HFF-Myc (cell line): ENCODE measurements around the gene FEM1C.

Experiments
- DNase-seq: peaks from one replicate; pipeline ENCODE4 v3.0.0-alpha.2; 2011; ENCODE audit warnings: low read depth; ENCODE audit errors: extremely low read depth
- H3K4me3 ChIP-seq: replicated peaks from 2 replicates; pipeline ENCODE4 v1.5.1; 2011; ENCODE audit warnings: low read depth, mild to moderate bottlenecking, control low read depth, low read length
- TF ChIP-seq, protein P1 (sequence below): IDR thresholded peaks from 2 replicates; pipeline ENCODE4 v1.5.1; 2012; ENCODE audit warnings: mild to moderate bottlenecking, low read depth, low read length, control low read depth; ENCODE audit errors: missing control alignments

FEM1C gene

GRCh38 chr5:115496936-115497576 lies 47.5 kb downstream of the FEM1C start:
- TF ChIP-seq, protein P1, sequence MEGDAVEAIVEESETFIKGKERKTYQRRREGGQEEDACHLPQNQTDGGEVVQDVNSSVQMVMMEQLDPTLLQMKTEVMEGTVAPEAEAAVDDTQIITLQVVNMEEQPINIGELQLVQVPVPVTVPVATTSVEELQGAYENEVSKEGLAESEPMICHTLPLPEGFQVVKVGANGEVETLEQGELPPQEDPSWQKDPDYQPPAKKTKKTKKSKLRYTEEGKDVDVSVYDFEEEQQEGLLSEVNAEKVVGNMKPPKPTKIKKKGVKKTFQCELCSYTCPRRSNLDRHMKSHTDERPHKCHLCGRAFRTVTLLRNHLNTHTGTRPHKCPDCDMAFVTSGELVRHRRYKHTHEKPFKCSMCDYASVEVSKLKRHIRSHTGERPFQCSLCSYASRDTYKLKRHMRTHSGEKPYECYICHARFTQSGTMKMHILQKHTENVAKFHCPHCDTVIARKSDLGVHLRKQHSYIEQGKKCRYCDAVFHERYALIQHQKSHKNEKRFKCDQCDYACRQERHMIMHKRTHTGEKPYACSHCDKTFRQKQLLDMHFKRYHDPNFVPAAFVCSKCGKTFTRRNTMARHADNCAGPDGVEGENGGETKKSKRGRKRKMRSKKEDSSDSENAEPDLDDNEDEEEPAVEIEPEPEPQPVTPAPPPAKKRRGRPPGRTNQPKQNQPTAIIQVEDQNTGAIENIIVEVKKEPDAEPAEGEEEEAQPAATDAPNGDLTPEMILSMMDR: no peak
- DNase-seq: no peak

DNA sequence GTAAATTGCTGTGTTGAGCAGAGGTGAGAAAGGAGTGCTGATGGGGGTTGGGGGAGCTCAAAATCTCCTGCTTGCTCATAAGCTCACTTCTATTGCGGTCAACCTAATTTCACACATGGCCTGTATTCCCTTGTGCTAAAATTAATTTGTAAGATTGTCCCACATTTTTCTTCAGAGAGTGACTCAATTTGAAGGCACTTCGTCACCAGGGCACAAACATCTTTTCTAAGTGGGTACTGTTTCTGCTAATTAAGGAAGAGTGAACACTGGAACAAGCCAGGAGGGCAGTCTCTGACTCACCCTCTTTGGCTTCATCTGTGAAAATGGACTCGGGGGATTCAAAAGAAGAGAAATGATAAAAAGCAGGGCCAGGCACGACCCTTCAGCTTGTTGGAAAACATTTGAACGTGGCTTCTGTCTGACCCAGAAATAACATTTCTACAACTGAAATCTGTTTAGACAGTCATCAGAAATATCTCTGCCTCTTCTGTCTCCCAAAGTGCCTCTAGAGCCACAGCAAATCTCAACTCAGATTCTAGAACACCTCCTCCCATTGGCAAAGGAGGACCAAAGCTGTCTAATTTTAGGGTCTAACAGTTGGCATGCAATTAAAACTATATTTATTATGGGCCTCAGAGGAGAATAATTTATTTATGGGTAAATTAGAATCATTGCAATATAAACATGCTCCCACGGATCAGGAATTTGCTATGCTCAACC lies 49.8 kb downstream of the FEM1C start:
- TF ChIP-seq, protein P1: no peak
- H3K4me3 ChIP-seq: no peak overlapping the region
- DNase-seq: no peak

More at GRCh38 chr5:115496936-115497576, 47.5 kb downstream of the FEM1C start:
- H3K4me3 ChIP-seq: no peak overlapping the region

- TF ChIP-seq, protein P1: no peak
- no peak for DNase-seq
- H3K4me3 ChIP-seq: no peak overlapping the region
Observed at GRCh38 chr5:115490596-115490995, 54.0 kb downstream of the FEM1C start.

- H3K4me3 ChIP-seq: no peak overlapping the region
- DNase-seq: no peak
- TF ChIP-seq, protein P1: no peak
Observed at GRCh38 chr5:115489733-115490132, 54.8 kb downstream of the FEM1C start.

DNA sequence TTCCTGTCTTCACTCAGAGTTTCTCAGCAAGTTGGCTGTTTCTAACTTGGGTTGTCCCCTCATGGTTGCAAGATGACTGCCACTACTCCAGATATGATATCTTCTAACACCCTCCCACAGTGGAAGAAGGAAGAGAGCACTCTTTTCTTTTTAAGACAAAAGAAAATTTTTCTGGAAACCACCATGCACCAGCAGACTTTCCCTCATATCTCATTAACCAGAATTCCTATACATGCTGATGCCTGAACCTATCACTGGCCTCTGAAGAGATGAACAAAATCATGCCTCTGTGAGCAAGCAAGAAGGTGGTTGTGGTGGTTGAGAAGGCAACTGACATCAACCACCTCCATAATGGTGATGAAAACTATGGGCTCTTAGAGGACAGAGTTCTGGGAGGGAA lies 56.8 kb downstream of the FEM1C start:
- TF ChIP-seq, protein P1: no peak
- no peak overlapping the region for H3K4me3 ChIP-seq
- DNase-seq: no peak

GRCh38 chr5:115487168-115487567 lies 57.4 kb downstream of the FEM1C start:
- H3K4me3 ChIP-seq: no peak overlapping the region
- TF ChIP-seq, protein P1: no peak
- DNase-seq: no peak
